Mesendoderm (in vitro differentiated cells): ENCODE results near the gene ADAMTS15.
"Not testable (repeated sequence)": the region's sequence is repeated elsewhere in the genome, so short reads cannot be mapped to it uniquely, and the experiment has no call there.

Experiments used
- DNase-seq: peaks from one replicate; pipeline ENCODE4 v3.0.0; 2013
- H2AK5ac ChIP-seq: 2 replicates; pipeline ENCODE4 v1.6.1; 2013; ENCODE audit warnings: low read length, inconsistent platforms
- H2BK120ac ChIP-seq: 2 replicates; pipeline ENCODE4 v1.6.1; 2013; ENCODE audit warnings: low read depth, mild to moderate bottlenecking, low read length, moderate library complexity, mixed read lengths
- H2BK15ac ChIP-seq: replicated peaks from 2 replicates; pipeline ENCODE4 v1.6.1; 2013; ENCODE audit warnings: low read depth, mild to moderate bottlenecking, moderate library complexity
- H2BK5ac ChIP-seq: 2 replicates; pipeline ENCODE4 v1.6.1; 2013; ENCODE audit warnings: low read length, inconsistent platforms
- H3K18ac ChIP-seq: 2 replicates; pipeline ENCODE4 v1.6.1; 2013; ENCODE audit warnings: mild to moderate bottlenecking, low read length, mixed read lengths
- H3K23ac ChIP-seq: one replicate; pipeline ENCODE4 v1.6.1; 2013; ENCODE audit warnings: low read length
- H3K27ac ChIP-seq: 2 replicates; pipeline ENCODE4 v1.5.1; 2013; ENCODE audit warnings: low read depth, mild to moderate bottlenecking, inconsistent platforms, low read length, moderate library complexity
- H3K27me3 ChIP-seq: 2 replicates; pipeline ENCODE4 v1.6.1; 2013; ENCODE audit warnings: low read length, control low read depth, mild to moderate bottlenecking, inconsistent platforms; ENCODE audit not compliant: insufficient read depth, poor library complexity
- H3K36me3 ChIP-seq: 2 replicates; pipeline ENCODE4 v1.6.1; 2013; ENCODE audit warnings: low read length, inconsistent platforms; ENCODE audit not compliant: control insufficient read depth, insufficient read depth
- H3K4ac ChIP-seq: one replicate; pipeline ENCODE4 v1.6.1; 2013; ENCODE audit warnings: low read depth, mild to moderate bottlenecking, low read length, moderate library complexity
- H3K4me1 ChIP-seq: 2 replicates; pipeline ENCODE4 v1.6.1; 2013; ENCODE audit warnings: low read depth, low read length, inconsistent platforms; ENCODE audit not compliant: control insufficient read depth
- H3K4me2 ChIP-seq: 2 replicates; pipeline ENCODE4 v1.6.1; 2013; ENCODE audit warnings: low read length
- H3K4me3 ChIP-seq: 2 replicates; pipeline ENCODE4 v1.5.1; 2013; ENCODE audit warnings: mild to moderate bottlenecking, low read length
- H3K56ac ChIP-seq: one replicate; pipeline ENCODE4 v1.6.1; 2013; ENCODE audit warnings: low read length
- H3K79me1 ChIP-seq: 2 replicates; pipeline ENCODE4 v1.6.1; 2013; ENCODE audit warnings: low read length, inconsistent platforms
- H3K79me2 ChIP-seq: 2 replicates; pipeline ENCODE4 v1.6.1; 2013; ENCODE audit warnings: mild to moderate bottlenecking, low read length; ENCODE audit not compliant: control insufficient read depth, insufficient read depth
- H3K9ac ChIP-seq: 2 replicates; pipeline ENCODE4 v1.6.1; 2013; ENCODE audit warnings: low read length, inconsistent platforms
- H4K5ac ChIP-seq: one replicate; pipeline ENCODE4 v1.6.1; 2013; ENCODE audit warnings: low read length
- H4K8ac ChIP-seq: one replicate; pipeline ENCODE4 v1.6.1; 2013; ENCODE audit warnings: low read depth, mild to moderate bottlenecking, control low read depth, low read length, moderate library complexity
- WGBS: extraction: QIAGEN DNeasy Blood & Tissue Kit; methylation state at CpG from one replicate; pipeline ENCODE4 v1.1.7; 2013; ENCODE audit warnings: low lambda C conversion rate, missing lambda C conversion rate; ENCODE audit not compliant: insufficient coverage; ENCODE audit errors: extremely low coverage; 5-methylcytosine and 5-hydroxymethylcytosine counted together

Gene ADAMTS15

GRCh38 chr11:130436171-130436570, 12.3 kb upstream of the ADAMTS15 start:
- Histone ChIP-seq H3K18ac (peak overlapping the region; percentile 7), H3K79me1 (no peaks in the 10 kb centered on the region), H3K4ac (no peak overlapping the region), H3K4me1 (no peaks in the 10 kb centered on the region), H4K5ac (no peak overlapping the region), H2AK5ac (no peak overlapping the region), H3K4me2 (no peak overlapping the region), H3K27ac (no peak overlapping the region), H3K36me3 (no peaks in the 10 kb centered on the region), H3K9ac (no peak overlapping the region), H2BK5ac (no peak overlapping the region), H3K4me3 (no peak overlapping the region), H2BK120ac (no peak overlapping the region), H3K23ac (no peak overlapping the region), H3K56ac (no peak overlapping the region), H4K8ac (no peak overlapping the region), H2BK15ac (no peak overlapping the region), H3K79me2 (no peaks in the 10 kb centered on the region), H3K27me3 (no peaks in the 10 kb centered on the region)
- no peak for DNase-seq
- WGBS = no CpG with 5 or more reads among the region's 3 CpGs

GRCh38 chr11:130437848-130438247, 10.6 kb upstream of the ADAMTS15 start:
- H3K56ac ChIP-seq = no peak overlapping the region
- peak overlapping the region; percentile 52 for H2BK5ac ChIP-seq
- no peak for DNase-seq
- no peaks in the 10 kb centered on the region for H3K36me3 ChIP-seq
- no peak overlapping the region for H3K9ac ChIP-seq
- H3K79me1 ChIP-seq = no peaks in the 10 kb centered on the region
- H3K27ac ChIP-seq = no peak overlapping the region
- no peak overlapping the region for H3K4ac ChIP-seq
- H3K23ac ChIP-seq = no peak overlapping the region
- H3K4me1 ChIP-seq = no peaks in the 10 kb centered on the region
- H2BK120ac ChIP-seq = no peak overlapping the region
- no peaks in the 10 kb centered on the region for H3K79me2 ChIP-seq
- no peaks in the 10 kb centered on the region for H3K27me3 ChIP-seq
- no peak overlapping the region for H3K18ac ChIP-seq
- WGBS = no CpG with 5 or more reads among the region's 7 CpGs
- H2AK5ac ChIP-seq = no peak overlapping the region
- H2BK15ac ChIP-seq = no peak overlapping the region
- H3K4me2 ChIP-seq = no peak overlapping the region
- H4K5ac ChIP-seq = no peak overlapping the region
- H3K4me3 ChIP-seq = no peak overlapping the region
- H4K8ac ChIP-seq = no peak overlapping the region

DNA sequence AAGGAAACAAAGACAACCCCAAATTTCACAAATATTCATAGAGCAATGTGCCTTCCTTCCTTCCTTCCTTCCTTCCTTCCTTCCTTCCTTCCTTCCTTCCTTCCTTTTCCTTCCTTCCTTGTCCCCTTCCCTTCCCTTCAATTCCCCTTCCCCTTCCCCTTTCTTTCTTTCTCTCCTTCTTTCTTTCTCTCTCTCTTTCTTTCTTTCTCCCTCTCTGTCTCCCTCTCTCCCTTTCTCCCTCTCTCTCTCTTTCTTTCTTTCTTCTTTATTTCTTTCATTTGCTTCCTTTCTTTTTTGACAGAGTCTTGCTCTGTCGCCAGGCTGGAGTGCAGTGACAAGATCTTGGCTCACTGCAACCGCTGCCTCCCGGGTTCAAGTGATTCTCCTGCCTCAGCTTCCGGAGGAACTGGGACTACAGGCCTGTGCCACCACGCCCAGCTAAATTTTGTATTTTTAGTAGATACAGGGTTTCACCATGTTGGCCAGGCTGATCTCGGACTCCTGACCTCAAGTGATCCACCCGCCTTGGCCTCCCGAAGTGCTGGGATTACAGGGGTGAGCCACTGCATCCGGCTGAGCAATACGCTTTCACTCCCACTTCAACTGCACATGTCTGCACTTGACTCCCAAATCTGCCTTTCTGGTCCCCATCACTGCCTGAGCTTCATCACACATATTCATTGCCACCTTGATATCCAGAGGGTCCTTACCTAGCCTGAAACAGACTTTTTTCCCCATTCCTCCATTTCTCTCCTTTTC, 9.9 kb upstream of the ADAMTS15 start:
- H3K18ac ChIP-seq, H3K23ac ChIP-seq, H2AK5ac ChIP-seq, H4K8ac ChIP-seq, H3K79me2 ChIP-seq, H3K36me3 ChIP-seq, H4K5ac ChIP-seq, H3K56ac ChIP-seq, H3K4me2 ChIP-seq, H3K4ac ChIP-seq, H3K79me1 ChIP-seq, H2BK15ac ChIP-seq, H3K27me3 ChIP-seq, H3K4me1 ChIP-seq, H2BK120ac ChIP-seq, DNase-seq, H3K4me3 ChIP-seq, H3K9ac ChIP-seq, H3K27ac ChIP-seq, H2BK5ac ChIP-seq: not testable (repeated sequence)
- WGBS = no CpG with 5 or more reads among the region's 10 CpGs

- Histone ChIP-seq H2BK15ac (no peak overlapping the region), H3K4me3 (no peak overlapping the region), H4K8ac (no peak overlapping the region), H3K79me1 (no peaks in the 10 kb centered on the region), H2BK5ac (no peak overlapping the region), H3K18ac (no peak overlapping the region), H3K36me3 (no peaks in the 10 kb centered on the region), H3K23ac (no peak overlapping the region), H2BK120ac (no peak overlapping the region), H3K56ac (no peak overlapping the region), H3K79me2 (no peaks in the 10 kb centered on the region), H4K5ac (no peak overlapping the region), H3K27ac (no peak overlapping the region), H3K4me2 (no peak overlapping the region), H2AK5ac (no peak overlapping the region), H3K4me1 (no peaks in the 10 kb centered on the region), H3K27me3 (no peaks in the 10 kb centered on the region), H3K9ac (no peak overlapping the region), H3K4ac (no peak overlapping the region)
- no peak for DNase-seq
- WGBS = no CpG with 5 or more reads among the region's 4 CpGs
These were observed 9.3 kb upstream of the ADAMTS15 start for GRCh38 chr11:130439160-130439519.

DNA sequence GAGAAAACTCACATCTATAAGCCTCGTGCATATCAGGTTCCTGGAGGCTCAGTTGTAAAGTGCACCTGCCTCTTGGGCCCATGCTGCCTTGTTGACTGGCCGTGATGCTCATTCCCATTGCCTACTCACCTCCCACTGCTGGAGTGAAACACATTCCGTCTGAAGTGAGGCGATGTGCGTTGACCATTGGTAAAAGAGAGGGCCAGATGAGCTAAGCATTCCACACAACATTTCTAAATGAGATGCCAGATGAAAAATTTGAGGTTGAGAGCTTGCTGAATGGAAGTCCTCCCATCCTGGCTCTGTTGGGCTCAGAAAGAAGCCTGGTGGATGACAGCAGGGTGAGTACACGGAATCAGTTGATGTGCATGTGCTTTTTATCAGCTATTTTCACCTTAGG, 8.6 kb upstream of the ADAMTS15 start:
- no peak overlapping the region for H3K27ac ChIP-seq
- no peak overlapping the region for H2BK5ac ChIP-seq
- H2BK120ac ChIP-seq = no peak overlapping the region
- no peak overlapping the region for H3K23ac ChIP-seq
- H3K4me3 ChIP-seq = no peak overlapping the region
- H3K4me1 ChIP-seq = no peaks in the 10 kb centered on the region
- H3K9ac ChIP-seq = no peak overlapping the region
- no peak overlapping the region for H2BK15ac ChIP-seq
- no peak overlapping the region for H3K56ac ChIP-seq
- no peak overlapping the region for H3K18ac ChIP-seq
- H3K27me3 ChIP-seq = no peaks in the 10 kb centered on the region
- no peak overlapping the region for H3K4ac ChIP-seq
- no peak overlapping the region for H3K4me2 ChIP-seq
- DNase-seq = no peak
- H2AK5ac ChIP-seq = no peak overlapping the region
- H4K8ac ChIP-seq = no peak overlapping the region
- no peaks in the 10 kb centered on the region for H3K79me2 ChIP-seq
- no peak overlapping the region for H4K5ac ChIP-seq
- no peaks in the 10 kb centered on the region for H3K79me1 ChIP-seq
- WGBS = no CpG with 5 or more reads among the region's 6 CpGs
- H3K36me3 ChIP-seq = no peaks in the 10 kb centered on the region

GRCh38 chr11:130441719-130442118, 6.7 kb upstream of the ADAMTS15 start:
- H2BK5ac ChIP-seq = no peak overlapping the region
- H3K27ac ChIP-seq = no peak overlapping the region
- H3K79me2 ChIP-seq = no peaks in the 10 kb centered on the region
- H3K4me1 ChIP-seq = no peaks in the 10 kb centered on the region
- no peak overlapping the region for H3K23ac ChIP-seq
- H3K36me3 ChIP-seq = no peaks in the 10 kb centered on the region
- H3K56ac ChIP-seq = no peak overlapping the region
- no peak overlapping the region for H3K18ac ChIP-seq
- H2BK15ac ChIP-seq = no peak overlapping the region
- no CpG with 5 or more reads among the region's 2 CpGs for WGBS
- H3K4me2 ChIP-seq = no peak overlapping the region
- no peak overlapping the region for H4K5ac ChIP-seq
- no peak for DNase-seq
- H2BK120ac ChIP-seq = no peak overlapping the region
- H3K79me1 ChIP-seq = no peaks in the 10 kb centered on the region
- no peak overlapping the region for H2AK5ac ChIP-seq
- no peak overlapping the region for H3K4me3 ChIP-seq
- no peak overlapping the region for H3K4ac ChIP-seq
- H3K27me3 ChIP-seq = no peaks in the 10 kb centered on the region
- H4K8ac ChIP-seq = no peak overlapping the region
- H3K9ac ChIP-seq = no peak overlapping the region
